Retinal pigment epithelial cell (primary cell): ENCODE data around the gene ABCA7.

Experiments
- DNase-seq: peaks from one replicate; pipeline ENCODE4 v3.0.0-alpha.2; 2010; ENCODE audit warnings: low read depth
- H3K4me3 ChIP-seq: 2 replicates; pipeline ENCODE4 v1.5.1; 2011; ENCODE audit warnings: mild to moderate bottlenecking, low read length, control low read depth, moderate library complexity
- TF ChIP-seq, protein P1 (sequence below): conservative IDR thresholded peaks from 2 replicates; pipeline ENCODE4 v1.5.1; 2011; ENCODE audit warnings: low read depth, low read length, control low read depth, inconsistent platforms

ABCA7 gene

DNA sequence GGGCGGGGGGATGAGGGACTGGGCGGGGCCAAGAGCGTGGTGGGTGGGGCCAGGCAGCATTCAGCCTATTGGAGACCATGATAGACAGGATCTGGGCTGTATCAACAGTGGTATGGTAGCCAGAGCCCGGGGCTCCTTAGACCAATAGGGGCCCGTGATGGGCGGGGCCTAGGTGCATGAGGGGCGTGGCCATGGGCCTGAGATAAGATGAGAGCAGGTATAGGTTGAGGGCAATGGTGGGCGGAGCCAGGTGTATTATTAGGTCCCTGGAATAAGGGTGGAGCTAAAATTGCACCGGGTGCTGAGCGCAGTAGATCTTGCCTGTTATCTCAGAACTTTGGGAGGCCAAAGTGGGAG, 5.3 kb downstream of the ABCA7 start:
- H3K4me3 ChIP-seq = no peak overlapping the region
- TF ChIP-seq, protein P1, sequence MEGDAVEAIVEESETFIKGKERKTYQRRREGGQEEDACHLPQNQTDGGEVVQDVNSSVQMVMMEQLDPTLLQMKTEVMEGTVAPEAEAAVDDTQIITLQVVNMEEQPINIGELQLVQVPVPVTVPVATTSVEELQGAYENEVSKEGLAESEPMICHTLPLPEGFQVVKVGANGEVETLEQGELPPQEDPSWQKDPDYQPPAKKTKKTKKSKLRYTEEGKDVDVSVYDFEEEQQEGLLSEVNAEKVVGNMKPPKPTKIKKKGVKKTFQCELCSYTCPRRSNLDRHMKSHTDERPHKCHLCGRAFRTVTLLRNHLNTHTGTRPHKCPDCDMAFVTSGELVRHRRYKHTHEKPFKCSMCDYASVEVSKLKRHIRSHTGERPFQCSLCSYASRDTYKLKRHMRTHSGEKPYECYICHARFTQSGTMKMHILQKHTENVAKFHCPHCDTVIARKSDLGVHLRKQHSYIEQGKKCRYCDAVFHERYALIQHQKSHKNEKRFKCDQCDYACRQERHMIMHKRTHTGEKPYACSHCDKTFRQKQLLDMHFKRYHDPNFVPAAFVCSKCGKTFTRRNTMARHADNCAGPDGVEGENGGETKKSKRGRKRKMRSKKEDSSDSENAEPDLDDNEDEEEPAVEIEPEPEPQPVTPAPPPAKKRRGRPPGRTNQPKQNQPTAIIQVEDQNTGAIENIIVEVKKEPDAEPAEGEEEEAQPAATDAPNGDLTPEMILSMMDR = no peak
- no peak for DNase-seq

GRCh38 chr19:1046117-1046626, 6.3 kb downstream of the ABCA7 start:
- no peak overlapping the region for H3K4me3 ChIP-seq
- DNase-seq = no peak
- TF ChIP-seq, protein P1 = no peak

- DNase-seq = no peak
- TF ChIP-seq, protein P1 = no peak
- no peak overlapping the region for H3K4me3 ChIP-seq
These were observed 7.2 kb downstream of the ABCA7 start for GRCh38 chr19:1046836-1047695.

GRCh38 chr19:1047696-1048147, 7.8 kb downstream of the ABCA7 start:
- no peak for DNase-seq
- TF ChIP-seq, protein P1 = no peak
- no peak overlapping the region for H3K4me3 ChIP-seq

DNA sequence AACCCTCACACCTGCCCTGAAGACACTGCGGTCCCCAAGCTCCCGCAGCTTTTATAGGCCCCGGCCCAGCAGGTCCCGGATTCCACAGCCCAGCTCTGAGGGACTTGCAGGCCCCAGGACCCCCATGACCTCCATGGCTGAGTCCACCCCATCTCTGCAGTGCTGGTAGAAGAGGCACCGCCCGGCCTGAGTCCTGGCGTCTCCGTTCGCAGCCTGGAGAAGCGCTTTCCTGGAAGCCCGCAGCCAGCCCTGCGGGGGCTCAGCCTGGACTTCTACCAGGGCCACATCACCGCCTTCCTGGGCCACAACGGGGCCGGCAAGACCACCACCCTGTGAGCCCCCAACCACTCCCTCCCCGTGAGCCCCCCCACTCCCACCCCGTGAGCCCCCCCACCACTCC, 9.2 kb downstream of the ABCA7 start:
- no peak overlapping the region for H3K4me3 ChIP-seq
- DNase-seq = no peak
- TF ChIP-seq, protein P1 = no peak

GRCh38 chr19:1049800-1050199, 9.9 kb downstream of the ABCA7 start:
- H3K4me3 ChIP-seq = no peak overlapping the region
- TF ChIP-seq, protein P1 = no peak
- no peak for DNase-seq
